Measurements from ENCODE around the gene TRANK1. TPM values are rescaled to one million over a fixed set of nuclear protein-coding genes. Genes with fewer than 3 reads are reported as not detected.

TRANK1 gene
- total and polyA plus RNA-seq, 4 experiments from 2014 or later: 9.6 to 155 (median 97.3) TPM

- H3K9me3 ChIP-seq (ENCODE audit: control insufficient read depth in 1 of 2, low read length in 2 of 2): no peaks in the 10 kb centered on the region
- peaks cover 10% of the 10 kb centered on the region for H3K36me3 ChIP-seq (ENCODE audit: insufficient read depth, low read length)
- no peak overlapping the region for H3K4me3 ChIP-seq (ENCODE audit: low read length in 2 of 2)
- Mint-ChIP-seq H3K27ac (peak overlapping the region; percentile 73 to 97 (median 95)), H3K4me3 (peak overlapping the region in 3 of 8 donors; percentile 70 to 85 (median 72)), H3K9me3 (no peaks in the 10 kb centered on the region), H3K27me3 (no peaks in the 10 kb centered on the region), H3K4me1 (peaks cover 49 to 60% (median 52%) of the 10 kb centered on the region in 4 donors), H3K36me3 (peaks cover 16 to 33% of the 10 kb centered on the region in 2 donors)
- peak overlapping the region; percentile 71 for H3K27ac ChIP-seq (ENCODE audit: low read depth, low read length)
- intact Hi-C loops (cut with micrococcal nuclease): no loop called here
- POLR2A ChIA-PET (ENCODE audit: partially characterized antibody): interaction anchor here (1.4 to 3.7 kb wide), 7 partner anchors 12 to 118 kb away, joined by 3 to 36 read pairs (median 12); partner anchors contain the start of genes EPM2AIP1, MLH1 and TRANK1
- no peaks in the 10 kb centered on the region for H3K27me3 ChIP-seq (ENCODE audit: insufficient read depth, low read length)
- peaks cover 48% of the 10 kb centered on the region for H3K4me1 ChIP-seq (ENCODE audit: insufficient read depth, low read length)
- no peak for DNase-seq
- CTCF ChIA-PET (ENCODE audit: partially characterized antibody): interaction anchor here (1.0 to 2.7 kb wide), 6 partner anchors 8 to 83 kb away, joined by 3 to 31 read pairs (median 4); no protein-coding TSS in a partner anchor
Observed at GRCh38 chr3:36875397-36875796, 69.5 kb downstream of the TRANK1 start.

GRCh38 chr3:36874424-36874823, 70.4 kb downstream of the TRANK1 start:
- H3K27me3 Mint-ChIP-seq: no peaks in the 10 kb centered on the region
- H3K4me1 Mint-ChIP-seq: peaks cover 45 to 56% (median 49%) of the 10 kb centered on the region in 4 donors
- DNase-seq: no peak
- Histone ChIP-seq H3K27ac (ENCODE audit: low read depth, low read length) (no peak overlapping the region), H3K36me3 (ENCODE audit: insufficient read depth, low read length) (peaks cover 11% of the 10 kb centered on the region), H3K9me3 (ENCODE audit: control insufficient read depth in 1 of 2, low read length in 2 of 2) (no peaks in the 10 kb centered on the region), H3K4me1 (ENCODE audit: insufficient read depth, low read length) (peaks cover 48% of the 10 kb centered on the region), H3K27me3 (ENCODE audit: insufficient read depth, low read length) (no peaks in the 10 kb centered on the region), H3K4me3 (ENCODE audit: low read length in 2 of 2) (no peak overlapping the region)
- H3K4me3 Mint-ChIP-seq: no peak overlapping the region
- H3K9me3 Mint-ChIP-seq: no peaks in the 10 kb centered on the region
- H3K36me3 Mint-ChIP-seq: peaks cover 15 to 38% of the 10 kb centered on the region in 2 donors
- ChIA-PET CTCF (ENCODE audit: partially characterized antibody) (interaction anchor here (0.7 to 1.3 kb wide), 3 partner anchors 11 to 84 kb away, joined by 3 to 4 read pairs (median 3); no protein-coding TSS in a partner anchor), POLR2A (ENCODE audit: partially characterized antibody) (interaction anchor here (0.6 to 3.8 kb wide), 4 partner anchors 11 to 70 kb away, joined by 3 to 13 read pairs (median 8); partner anchors contain the start of gene TRANK1)
- intact Hi-C loops (cut with micrococcal nuclease): no loop called here
- H3K27ac Mint-ChIP-seq: peak overlapping the region in 6 of 7 donors; percentile 40 to 95 (median 78)

GRCh38 chr3:36871379-36872126, 73.3 kb downstream of the TRANK1 start:
- peaks cover 23 to 55% of the 10 kb centered on the region in 2 donors for H3K36me3 Mint-ChIP-seq
- H3K27ac ChIP-seq (ENCODE audit: low read depth, low read length): no peak overlapping the region
- DNase-seq: no peak
- H3K4me1 ChIP-seq (ENCODE audit: insufficient read depth, low read length): peaks cover 20% of the 10 kb centered on the region
- H3K9me3 ChIP-seq (ENCODE audit: control insufficient read depth in 1 of 2, low read length in 2 of 2): no peaks in the 10 kb centered on the region
- ChIA-PET CTCF (ENCODE audit: partially characterized antibody) (interaction anchor here (0.8 to 1.9 kb wide), 5 partner anchors 27 to 120 kb away, joined by 3 to 7 read pairs (median 4); no protein-coding TSS in a partner anchor), POLR2A (ENCODE audit: partially characterized antibody) (interaction anchor here (1.4 to 3.8 kb wide), 2 partner anchors 34 to 73 kb away, joined by 4 to 13 read pairs; partner anchors contain the start of gene TRANK1)
- no peaks in the 10 kb centered on the region for H3K27me3 ChIP-seq (ENCODE audit: insufficient read depth, low read length)
- peak overlapping the region in 6 of 7 donors; percentile 7 to 73 (median 34) for H3K27ac Mint-ChIP-seq
- H3K36me3 ChIP-seq (ENCODE audit: insufficient read depth, low read length): peaks cover 26% of the 10 kb centered on the region
- H3K4me1 Mint-ChIP-seq: peaks cover 34 to 51% (median 41%) of the 10 kb centered on the region in 4 donors
- intact Hi-C loops (cut with micrococcal nuclease): no loop called here
- H3K27me3 Mint-ChIP-seq: no peaks in the 10 kb centered on the region
- H3K4me3 ChIP-seq (ENCODE audit: low read length in 2 of 2): no peak overlapping the region
- H3K9me3 Mint-ChIP-seq: no peaks in the 10 kb centered on the region
- peak overlapping the region in 1 of 8 donors; percentile 1 for H3K4me3 Mint-ChIP-seq

- ChIA-PET POLR2A (ENCODE audit: partially characterized antibody) (interaction anchor here (0.7 to 1.3 kb wide), 4 partner anchors 8 to 42 kb away, joined by 3 to 8 read pairs (median 4); no protein-coding TSS in a partner anchor), CTCF (ENCODE audit: partially characterized antibody) (interaction anchor here (0.5 to 4.1 kb wide), 27 partner anchors 8 to 345 kb away, joined by 3 to 52 read pairs (median 5); partner anchors contain the start of genes EPM2AIP1, MLH1 and TRANK1)
- Histone ChIP-seq H3K27me3 (ENCODE audit: insufficient read depth, low read length) (no peaks in the 10 kb centered on the region), H3K4me1 (ENCODE audit: insufficient read depth, low read length) (peaks cover 10% of the 10 kb centered on the region), H3K9me3 (ENCODE audit: control insufficient read depth in 1 of 2, low read length in 2 of 2) (no peaks in the 10 kb centered on the region), H3K36me3 (ENCODE audit: insufficient read depth, low read length) (peaks cover 29% of the 10 kb centered on the region), H3K4me3 (ENCODE audit: low read length in 2 of 2) (no peak overlapping the region), H3K27ac (ENCODE audit: low read depth, low read length) (no peak overlapping the region)
- Mint-ChIP-seq H3K9me3 (no peaks in the 10 kb centered on the region), H3K27ac (peak overlapping the region in 4 of 7 donors; percentile 45 to 83 (median 74)), H3K4me1 (peaks cover 21 to 44% (median 35%) of the 10 kb centered on the region in 4 donors), H3K36me3 (peaks cover 33 to 62% of the 10 kb centered on the region in 2 donors), H3K4me3 (peak overlapping the region in 3 of 8 donors; percentile 4 to 49 (median 31)), H3K27me3 (no peaks in the 10 kb centered on the region)
- intact Hi-C loops (cut with micrococcal nuclease): loop anchor here (1.0 to 5.0 kb wide), 4 partner anchors 44 to 902 kb away; no protein-coding TSS in a partner anchor
- peak; percentile 46 to 57 (median 48) for DNase-seq
Observed at GRCh38 chr3:36868614-36869436, 76.0 kb downstream of the TRANK1 start.

- Histone ChIP-seq H3K9me3 (ENCODE audit: control insufficient read depth in 1 of 2, low read length in 2 of 2) (no peaks in the 10 kb centered on the region), H3K4me3 (ENCODE audit: low read length in 2 of 2) (no peak overlapping the region), H3K36me3 (ENCODE audit: insufficient read depth, low read length) (peaks cover 30% of the 10 kb centered on the region), H3K27ac (ENCODE audit: low read depth, low read length) (no peak overlapping the region), H3K4me1 (ENCODE audit: insufficient read depth, low read length) (peaks cover 11% of the 10 kb centered on the region), H3K27me3 (ENCODE audit: insufficient read depth, low read length) (no peaks in the 10 kb centered on the region)
- intact Hi-C loops (cut with micrococcal nuclease): loop anchor here (2.0 to 5.0 kb wide), 3 partner anchors 45 to 901 kb away; no protein-coding TSS in a partner anchor
- Mint-ChIP-seq H3K36me3 (peaks cover 40 to 65% of the 10 kb centered on the region in 2 donors), H3K4me3 (no peak overlapping the region), H3K9me3 (no peaks in the 10 kb centered on the region), H3K27ac (no peak overlapping the region), H3K4me1 (peaks cover 21 to 53% (median 42%) of the 10 kb centered on the region in 4 donors), H3K27me3 (no peaks in the 10 kb centered on the region)
- DNase-seq: no peak
- ChIA-PET POLR2A (ENCODE audit: partially characterized antibody) (interaction anchor here (1.0 kb wide), 1 partner anchor 9 kb away, joined by 3 read pairs; no protein-coding TSS in a partner anchor), CTCF (ENCODE audit: partially characterized antibody) (interaction anchor here (1.0 to 4.1 kb wide), 21 partner anchors 9 to 122 kb away, joined by 3 to 52 read pairs (median 6); partner anchors contain the start of gene TRANK1)
Observed at GRCh38 chr3:36867810-36868209, 77.0 kb downstream of the TRANK1 start.

GRCh38 chr3:36866368-36866767, 78.5 kb downstream of the TRANK1 start:
- Mint-ChIP-seq H3K4me3 (no peak overlapping the region), H3K9me3 (no peaks in the 10 kb centered on the region), H3K36me3 (peaks cover 41 to 61% of the 10 kb centered on the region in 2 donors), H3K27ac (peak overlapping the region in 4 of 7 donors; percentile 39 to 79 (median 72)), H3K4me1 (peaks cover 15 to 53% (median 37%) of the 10 kb centered on the region in 4 donors), H3K27me3 (no peaks in the 10 kb centered on the region)
- Histone ChIP-seq H3K9me3 (ENCODE audit: control insufficient read depth in 1 of 2, low read length in 2 of 2) (no peaks in the 10 kb centered on the region), H3K36me3 (ENCODE audit: insufficient read depth, low read length) (peaks cover 28% of the 10 kb centered on the region), H3K27me3 (ENCODE audit: insufficient read depth, low read length) (no peaks in the 10 kb centered on the region), H3K4me1 (ENCODE audit: insufficient read depth, low read length) (peaks cover 11% of the 10 kb centered on the region), H3K4me3 (ENCODE audit: low read length in 2 of 2) (no peak overlapping the region), H3K27ac (ENCODE audit: low read depth, low read length) (no peak overlapping the region)
- intact Hi-C loops (cut with micrococcal nuclease): loop anchor here (5.0 kb wide), 1 partner anchor 899 kb away; no protein-coding TSS in a partner anchor
- ChIA-PET POLR2A (ENCODE audit: partially characterized antibody) (interaction anchor here (1.1 kb wide), 1 partner anchor 78 kb away, joined by 3 read pairs; no protein-coding TSS in a partner anchor), CTCF (ENCODE audit: partially characterized antibody) (interaction anchor here (1.8 to 4.1 kb wide), 6 partner anchors 9 to 92 kb away, joined by 3 to 52 read pairs (median 22); no protein-coding TSS in a partner anchor)
- no peak for DNase-seq
